ENCODE results near the gene ZNF814. TPM values are rescaled to one million over a fixed set of nuclear protein-coding genes. Genes with fewer than 3 reads are reported as not detected.
"Not testable (repeated sequence)": the region's sequence is repeated elsewhere in the genome, so short reads cannot be mapped to it uniquely, and the experiment has no call there.

Gene ZNF814
- total RNA-seq, 3 donors from 2014 or later = 21.7 to 30.6 (median 22.0) TPM

- Mint-ChIP-seq H3K9me3 (no peaks in the 10 kb centered on the region), H3K36me3 (ENCODE audit: insufficient read depth) (peaks cover 17% of the 10 kb centered on the region), H3K4me1 (ENCODE audit: low read depth) (peaks cover 60% of the 10 kb centered on the region)
Measured at GRCh38 chr19:57816652-57817051, 72.2 kb downstream of the ZNF814 start.

GRCh38 chr19:57815247-57816075 lies 73.4 kb downstream of the ZNF814 start:
- H3K27me3 Mint-ChIP-seq (ENCODE audit: low read depth) = no peaks in the 10 kb centered on the region
- H3K36me3 Mint-ChIP-seq (ENCODE audit: insufficient read depth) = peaks cover 14% of the 10 kb centered on the region
- H3K4me1 Mint-ChIP-seq (ENCODE audit: low read depth) = peaks cover 50% of the 10 kb centered on the region
- ATAC-seq = no peak
- H3K9me3 Mint-ChIP-seq = no peaks in the 10 kb centered on the region
- no peak for DNase-seq
- H3K4me3 Mint-ChIP-seq = peak overlapping the region; percentile 96

More at GRCh38 chr19:57816652-57817051, 72.2 kb downstream of the ZNF814 start:
- Mint-ChIP-seq H3K27me3 (ENCODE audit: low read depth) (no peaks in the 10 kb centered on the region), H3K4me3 (no peak overlapping the region)
- ATAC-seq (no peak), DNase-seq (no peak)

- H3K27me3 Mint-ChIP-seq (ENCODE audit: low read depth) = no peaks in the 10 kb centered on the region
- peak; percentile 62 for DNase-seq
- ATAC-seq = peak; percentile 84 to 87
- H3K4me3 Mint-ChIP-seq = peak within 1 kb of the TSS; percentile 96
- peaks cover 10% of the 10 kb centered on the region for H3K36me3 Mint-ChIP-seq (ENCODE audit: insufficient read depth)
- H3K4me1 Mint-ChIP-seq (ENCODE audit: low read depth) = peaks cover 44% of the 10 kb centered on the region
- no peaks in the 10 kb centered on the region for H3K9me3 Mint-ChIP-seq
Measured at GRCh38 chr19:57814505-57815246, 74.2 kb downstream of the ZNF814 start, which contains the start of gene ZNF552. TSS of gene ZNF552 (minus strand) at chr19:57814913. CDS start at chr19:57814743, 170 bp downstream.

DNA sequence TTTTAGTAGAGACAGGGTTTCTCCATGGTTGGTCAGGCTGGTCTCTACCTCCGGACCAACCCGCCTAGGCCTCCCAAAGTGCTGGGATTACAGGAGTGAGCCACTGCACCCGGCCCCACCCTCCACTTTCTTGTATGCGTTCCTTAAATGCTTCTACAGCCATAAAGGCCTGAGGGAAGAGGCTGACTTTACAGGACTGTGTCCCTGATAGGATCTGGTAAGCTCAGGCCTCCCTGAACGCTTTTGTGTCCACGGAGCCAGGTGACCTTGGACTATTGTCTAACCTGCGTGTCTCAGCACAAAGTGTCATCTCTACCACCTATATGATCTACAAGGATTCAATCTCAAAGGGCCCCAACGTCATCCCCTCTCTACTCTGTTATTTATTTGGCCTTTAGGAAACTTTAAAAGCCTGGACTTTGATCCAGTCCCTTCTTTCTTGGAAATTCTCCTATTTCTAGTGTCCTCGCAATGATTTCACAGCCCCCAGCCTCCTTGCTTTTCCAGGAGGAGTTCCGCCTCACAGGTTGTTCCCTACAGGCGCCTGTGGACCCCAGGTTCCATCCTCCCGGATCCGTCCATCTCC lies 74.8 kb downstream of the ZNF814 start:
- H3K4me1 Mint-ChIP-seq (ENCODE audit: low read depth) = peaks cover 47% of the 10 kb centered on the region
- no peaks in the 10 kb centered on the region for H3K27me3 Mint-ChIP-seq (ENCODE audit: low read depth)
- H3K36me3 Mint-ChIP-seq (ENCODE audit: insufficient read depth) = peaks cover 14% of the 10 kb centered on the region
- peak overlapping the region; percentile 96 for H3K4me3 Mint-ChIP-seq
- no peaks in the 10 kb centered on the region for H3K9me3 Mint-ChIP-seq
- DNase-seq (no peak), ATAC-seq (no peak)

DNA sequence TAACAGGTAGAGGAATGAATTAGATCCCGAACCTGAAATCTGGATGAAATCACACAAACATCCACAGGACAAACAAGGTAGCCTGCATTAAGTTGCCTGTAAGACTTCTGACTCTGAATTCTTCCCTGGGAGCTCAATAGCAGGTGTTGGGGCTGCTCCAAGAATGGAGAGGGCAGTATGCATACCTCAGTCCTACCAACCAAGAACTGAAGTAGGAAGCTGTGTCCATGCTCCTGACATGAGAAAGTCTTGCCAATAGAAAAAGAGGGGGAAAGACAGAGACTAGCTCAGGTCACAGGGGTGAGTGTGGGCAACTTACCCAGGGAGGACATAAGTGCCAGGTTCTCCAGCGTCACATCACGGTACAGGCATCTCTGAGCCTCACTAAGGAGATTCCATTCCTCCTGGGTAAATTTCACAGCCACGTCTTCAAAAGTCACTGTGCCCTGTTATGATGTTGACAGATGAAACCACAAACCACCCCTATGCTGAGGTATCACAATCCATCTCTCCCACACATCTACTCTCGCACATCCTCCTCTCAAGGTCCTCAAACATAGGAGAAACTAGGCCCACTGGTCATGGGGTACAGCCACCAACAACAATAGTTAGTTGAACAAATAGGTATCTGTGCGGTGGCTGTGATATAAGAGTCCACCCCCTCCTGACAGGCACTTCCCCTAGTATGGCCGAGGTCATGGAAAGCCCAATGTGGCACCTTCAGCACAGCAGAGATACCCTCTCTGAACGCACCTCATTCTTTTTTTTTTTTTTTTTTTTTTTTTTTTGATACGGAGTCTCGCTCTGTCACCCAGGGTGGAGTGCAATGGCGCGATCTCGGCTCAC lies 75.6 kb downstream of the ZNF814 start:
- peak overlapping the region; percentile 96 for H3K4me3 Mint-ChIP-seq
- peaks cover 16% of the 10 kb centered on the region for H3K36me3 Mint-ChIP-seq (ENCODE audit: insufficient read depth)
- H3K9me3 Mint-ChIP-seq; H3K27me3 Mint-ChIP-seq (ENCODE audit: low read depth); ATAC-seq; DNase-seq: not testable (repeated sequence)
- H3K4me1 Mint-ChIP-seq (ENCODE audit: low read depth) = peaks cover 44% of the 10 kb centered on the region

- DNase-seq = no peak
- Mint-ChIP-seq H3K27me3 (ENCODE audit: low read depth) (no peaks in the 10 kb centered on the region), H3K36me3 (ENCODE audit: insufficient read depth) (peaks cover 22% of the 10 kb centered on the region), H3K4me1 (ENCODE audit: low read depth) (peaks cover 47% of the 10 kb centered on the region), H3K9me3 (no peaks in the 10 kb centered on the region), H3K4me3 (peak overlapping the region; percentile 17)
- no peak for ATAC-seq
Measured at GRCh38 chr19:57812226-57812625, 76.6 kb downstream of the ZNF814 start.

- peaks cover 27% of the 10 kb centered on the region for H3K36me3 Mint-ChIP-seq (ENCODE audit: insufficient read depth)
- peaks cover 44% of the 10 kb centered on the region for H3K4me1 Mint-ChIP-seq (ENCODE audit: low read depth)
- not testable (repeated sequence) for DNase-seq; ATAC-seq; H3K4me3 Mint-ChIP-seq; H3K27me3 Mint-ChIP-seq (ENCODE audit: low read depth); H3K9me3 Mint-ChIP-seq
Measured at GRCh38 chr19:57810410-57811295, 78.2 kb downstream of the ZNF814 start.

DNA sequence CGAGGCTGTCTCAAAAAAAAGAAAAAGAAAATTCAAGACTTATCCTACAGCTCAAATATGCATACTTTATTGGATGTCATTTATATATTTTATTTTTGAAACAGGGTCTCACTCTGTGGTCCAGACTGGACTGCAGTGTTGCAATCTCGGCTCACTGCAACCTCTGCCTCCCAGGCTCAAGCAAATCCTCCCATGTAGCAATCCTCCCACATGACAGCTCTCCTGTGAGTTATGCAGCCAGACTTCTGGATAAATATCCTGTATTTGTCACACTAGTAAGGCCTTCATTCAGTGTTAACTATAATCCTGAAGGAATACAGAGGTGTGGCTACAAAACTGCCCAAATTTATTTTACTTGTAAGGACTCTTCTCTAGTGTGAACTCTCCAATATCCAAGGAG lies 81.3 kb downstream of the ZNF814 start:
- ATAC-seq (no peak), DNase-seq (no peak)
- Mint-ChIP-seq H3K9me3 (no peaks in the 10 kb centered on the region), H3K36me3 (ENCODE audit: insufficient read depth) (peaks cover 28% of the 10 kb centered on the region), H3K4me1 (ENCODE audit: low read depth) (peaks cover 31% of the 10 kb centered on the region), H3K27me3 (ENCODE audit: low read depth) (no peaks in the 10 kb centered on the region), H3K4me3 (no peak overlapping the region)

DNA sequence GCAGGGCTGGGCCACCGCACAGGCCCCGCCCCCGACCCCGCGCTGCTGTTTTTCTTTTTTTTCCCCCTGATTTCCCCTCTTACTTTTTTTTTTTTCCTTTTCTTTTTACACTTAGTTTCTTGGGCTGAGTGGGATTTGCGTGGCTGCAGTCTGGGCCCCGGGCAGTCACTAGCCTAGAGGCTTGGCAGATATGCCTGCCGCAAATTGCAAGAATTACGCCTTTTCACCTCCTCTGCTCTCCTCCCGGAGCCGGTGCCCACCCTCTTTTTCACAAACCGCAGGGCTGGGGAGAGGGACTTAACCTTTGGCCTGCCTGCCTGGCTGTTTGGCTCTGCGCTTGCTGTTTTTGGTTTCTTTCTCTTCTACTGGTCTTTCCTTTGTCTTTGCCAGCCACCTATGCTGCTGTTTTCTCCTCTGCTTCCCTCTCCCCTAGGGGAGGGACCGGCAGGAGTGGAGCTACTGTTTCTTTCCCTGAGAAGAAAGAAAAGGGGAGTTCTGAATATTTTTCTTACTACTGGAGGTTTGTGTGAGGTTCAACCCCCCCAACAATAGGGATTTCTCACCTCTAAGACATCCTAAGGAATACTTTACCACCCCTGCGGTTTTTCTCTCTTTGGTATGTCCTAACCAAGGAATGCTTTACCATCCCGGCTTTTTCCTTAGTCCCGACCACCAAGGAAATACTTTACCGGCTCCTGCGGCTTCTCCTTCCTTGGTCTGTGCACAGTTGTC lies 85.1 kb downstream of the ZNF814 start:
- no peaks in the 10 kb centered on the region for H3K9me3 Mint-ChIP-seq
- H3K4me1 Mint-ChIP-seq (ENCODE audit: low read depth) = peaks cover 21% of the 10 kb centered on the region
- DNase-seq (no peak), ATAC-seq (peak in 1 of 2 donors; percentile 23)
- H3K4me3 Mint-ChIP-seq = peak overlapping the region; percentile 45
- H3K36me3 Mint-ChIP-seq (ENCODE audit: insufficient read depth) = peaks cover 27% of the 10 kb centered on the region
- no peaks in the 10 kb centered on the region for H3K27me3 Mint-ChIP-seq (ENCODE audit: low read depth)

GRCh38 chr19:57803265-57803593 lies 85.6 kb downstream of the ZNF814 start:
- peaks cover 27% of the 10 kb centered on the region for H3K36me3 Mint-ChIP-seq (ENCODE audit: insufficient read depth)
- H3K27me3 Mint-ChIP-seq (ENCODE audit: low read depth) = no peaks in the 10 kb centered on the region
- no peaks in the 10 kb centered on the region for H3K9me3 Mint-ChIP-seq
- DNase-seq (no peak), ATAC-seq (no peak)
- peak overlapping the region; percentile 45 for H3K4me3 Mint-ChIP-seq
- peaks cover 21% of the 10 kb centered on the region for H3K4me1 Mint-ChIP-seq (ENCODE audit: low read depth)

DNA sequence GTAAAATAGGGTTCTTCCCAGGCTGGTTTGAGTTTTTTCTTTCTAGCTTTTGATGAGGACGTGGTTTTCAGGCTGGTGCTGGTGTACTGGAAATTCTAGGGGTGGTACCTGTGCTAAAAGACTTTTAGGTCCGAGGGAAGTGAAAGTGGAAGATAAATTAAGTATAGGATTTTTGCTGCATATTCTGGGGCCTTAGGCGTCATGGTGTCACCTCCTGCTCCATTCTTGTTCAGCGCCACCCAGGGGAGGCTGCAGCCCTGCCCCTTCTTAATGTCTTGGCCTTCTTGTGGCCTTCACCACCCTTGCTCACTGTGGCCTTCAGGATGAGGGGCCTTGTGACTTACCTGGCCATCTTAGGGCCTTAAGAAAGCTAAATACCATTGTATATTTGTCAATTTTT lies 86.6 kb downstream of the ZNF814 start:
- no peak for ATAC-seq
- H3K4me1 Mint-ChIP-seq (ENCODE audit: low read depth) = peaks cover 18% of the 10 kb centered on the region
- no peak for DNase-seq
- H3K9me3 Mint-ChIP-seq = no peaks in the 10 kb centered on the region
- peaks cover 20% of the 10 kb centered on the region for H3K36me3 Mint-ChIP-seq (ENCODE audit: insufficient read depth)
- no peaks in the 10 kb centered on the region for H3K27me3 Mint-ChIP-seq (ENCODE audit: low read depth)
- H3K4me3 Mint-ChIP-seq = no peak overlapping the region

- peaks cover 23% of the 10 kb centered on the region for H3K36me3 Mint-ChIP-seq (ENCODE audit: insufficient read depth)
- no peaks in the 10 kb centered on the region for H3K27me3 Mint-ChIP-seq (ENCODE audit: low read depth)
- peaks cover 17% of the 10 kb centered on the region for H3K4me1 Mint-ChIP-seq (ENCODE audit: low read depth)
- H3K9me3 Mint-ChIP-seq = no peaks in the 10 kb centered on the region
- DNase-seq = no peak
- no peak for ATAC-seq
- H3K4me3 Mint-ChIP-seq = no peak overlapping the region
Measured at GRCh38 chr19:57800696-57801095, 88.1 kb downstream of the ZNF814 start.
